ENCODE results near the gene VAMP1.

VAMP1 gene

DNA sequence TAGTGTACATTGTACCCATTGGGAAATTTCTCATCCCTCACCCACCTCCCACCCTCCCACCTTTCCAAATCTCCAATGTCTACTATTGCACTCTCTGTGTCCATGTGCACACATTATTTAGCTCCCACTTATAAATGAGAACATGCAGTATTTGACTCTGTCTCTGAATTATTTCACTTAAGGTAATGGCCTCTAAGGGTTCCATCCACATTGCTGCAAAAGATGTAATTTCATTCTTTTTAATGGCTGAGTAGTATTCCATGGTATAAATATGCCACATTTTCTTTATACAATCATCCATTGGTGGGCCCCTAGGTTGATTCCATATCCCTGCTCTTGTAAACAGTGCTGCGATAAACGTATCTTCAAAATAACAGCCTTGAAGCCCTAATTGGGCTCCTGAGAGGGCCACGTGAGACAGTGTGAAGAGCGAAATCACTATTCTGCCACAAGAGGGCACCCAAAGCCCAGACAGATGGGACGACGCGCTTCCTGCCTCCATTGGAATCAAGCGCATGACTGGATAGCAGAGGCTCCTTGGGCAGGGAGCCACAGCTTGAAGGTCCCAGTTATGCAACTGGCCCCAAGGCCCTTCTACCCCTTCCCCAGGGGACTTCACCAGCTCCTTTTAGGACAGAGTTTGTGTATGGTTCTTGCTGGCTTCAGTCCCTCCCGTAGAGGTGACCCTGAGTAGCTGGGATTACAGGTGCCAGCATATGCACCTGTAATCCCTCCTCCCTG, 47.0 kb downstream of the VAMP1 start:
- DNase-seq: peak; percentile 15 to 89

DNA sequence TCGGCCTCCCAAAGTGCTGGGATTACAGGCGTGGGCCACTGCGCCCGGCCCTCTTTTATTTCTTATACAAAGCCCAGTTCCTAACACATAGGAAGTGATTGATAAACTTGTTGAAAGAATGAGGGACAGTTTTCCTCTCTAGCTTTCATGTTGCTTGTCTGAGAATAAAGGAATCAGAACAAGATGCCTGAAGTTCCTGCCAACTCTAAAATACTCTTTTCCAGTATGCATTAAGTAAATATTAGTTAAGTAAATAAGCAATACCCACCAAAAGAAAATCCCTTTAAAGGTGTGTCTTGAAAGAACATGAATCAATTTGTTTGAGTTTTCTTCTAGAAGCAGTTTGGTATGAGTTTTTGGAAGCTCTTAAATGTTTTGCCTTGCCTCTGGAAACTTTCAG, 50.1 kb downstream of the VAMP1 start:
- DNase-seq: no peak

DNA sequence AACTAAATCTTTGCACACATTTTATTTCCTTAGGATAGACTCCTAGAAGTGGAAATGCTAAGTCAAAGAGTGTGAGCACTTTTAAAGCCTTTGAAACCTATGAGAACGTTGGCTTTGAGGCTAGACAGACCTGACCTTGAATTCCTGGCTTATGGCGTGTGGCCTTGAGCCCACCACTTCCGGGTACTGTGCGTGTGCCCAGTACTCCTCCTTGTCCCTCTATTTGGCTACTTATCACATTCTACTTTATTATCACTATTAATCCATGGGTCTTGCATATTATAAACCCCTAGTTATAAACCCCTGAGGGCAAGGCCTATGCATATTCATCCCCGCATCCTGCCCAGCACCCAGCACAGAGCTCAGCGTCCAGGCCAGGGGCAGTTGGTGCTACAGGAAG, 51.7 kb downstream of the VAMP1 start:
- DNase-seq: no peak

DNA sequence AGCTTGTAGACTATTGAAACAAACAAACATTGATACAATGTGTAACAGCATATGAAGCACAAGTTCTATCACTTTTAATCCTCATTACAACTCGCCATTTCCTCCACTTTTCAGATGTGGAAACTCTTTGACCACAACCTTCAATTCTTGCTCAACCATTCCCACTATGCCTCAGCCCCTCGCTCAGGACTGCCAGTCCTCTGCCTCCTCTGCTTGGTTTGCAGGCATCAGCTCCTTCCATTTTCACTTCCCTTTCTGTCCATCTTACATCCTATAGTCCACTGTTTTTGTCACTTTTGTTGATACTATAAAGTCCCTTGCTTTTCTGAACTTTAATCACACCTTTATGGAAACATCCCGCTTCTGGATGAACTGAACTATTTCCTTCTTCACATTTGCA, 53.9 kb downstream of the VAMP1 start:
- DNase-seq: no peak
